ENCODE data around the gene TMEM89. TPM values are rescaled to one million over a fixed set of nuclear protein-coding genes. Genes with fewer than 3 reads are reported as not detected.

TMEM89 gene
- under 1 TPM in 1 of 2 donors, not detected in 1; 0.36 TPM for total RNA-seq

- Mint-ChIP-seq H3K9me3 (peaks cover 10 to 12% of the 10 kb centered on the region in 2 donors), H3K27ac (peak within 1 kb of the TSS in 1 of 2 donors; percentile 44), H3K36me3 (peaks cover 10 to 24% of the 10 kb centered on the region in 2 donors)
- no peak for DNase-seq (ENCODE audit: low spot score in 2 of 2)
- ATAC-seq: no peak
These were observed at the start of gene TMEM89 for GRCh38 chr3:48621461-48621869. Gene TMEM89 (minus strand): TSS chr3:48621769. CDS start chr3:48621756, 13 bp downstream.

- Mint-ChIP-seq H3K9me3 (peaks cover 0 to under 1% of the 10 kb centered on the region in 2 donors), H3K27ac (no peak overlapping the region), H3K36me3 (peaks cover 9 to 11% of the 10 kb centered on the region in 2 donors)
- no peak for ATAC-seq
- no peak for DNase-seq (ENCODE audit: low spot score in 2 of 2)
These were observed 43.4 kb upstream of the TMEM89 start for GRCh38 chr3:48664929-48665328.

GRCh38 chr3:48664313-48664644 is 42.7 kb upstream of the TMEM89 start:
- ATAC-seq (no peak), DNase-seq (ENCODE audit: low spot score in 2 of 2) (no peak)
- Mint-ChIP-seq H3K36me3 (peaks cover 11 to 13% of the 10 kb centered on the region in 2 donors), H3K27ac (peak overlapping the region in 1 of 2 donors; percentile 84), H3K9me3 (peaks cover 0 to 3% of the 10 kb centered on the region in 2 donors)

GRCh38 chr3:48663489-48664312 is 42.1 kb upstream of the TMEM89 start:
- Mint-ChIP-seq H3K36me3 (peaks cover 11 to 13% of the 10 kb centered on the region in 2 donors), H3K9me3 (peaks cover 0 to 3% of the 10 kb centered on the region in 2 donors), H3K27ac (peak overlapping the region; percentile 84 to 98)
- peak; percentile 92 to 96 for DNase-seq (ENCODE audit: low spot score in 2 of 2)
- peak; percentile 90 for ATAC-seq

GRCh38 chr3:48662753-48663488 is 41.4 kb upstream of the TMEM89 start, which contains the start of gene CELSR3:
Gene CELSR3 (minus strand): TSS chr3:48662886. CDS start chr3:48662634, 252 bp downstream.
- H3K9me3 Mint-ChIP-seq: peaks cover 0 to 3% of the 10 kb centered on the region in 2 donors
- H3K27ac Mint-ChIP-seq: peak within 1 kb of the TSS; percentile 84 to 98
- peak; percentile 10 to 41 for ATAC-seq
- peak in 1 of 2 donors; percentile 72 for DNase-seq (ENCODE audit: low spot score in 2 of 2)
- peaks cover 11 to 13% of the 10 kb centered on the region in 2 donors for H3K36me3 Mint-ChIP-seq

GRCh38 chr3:48662145-48662752 is 40.7 kb upstream of the TMEM89 start:
- no peak for DNase-seq (ENCODE audit: low spot score in 2 of 2)
- Mint-ChIP-seq H3K9me3 (peaks cover 0 to 3% of the 10 kb centered on the region in 2 donors), H3K27ac (peak overlapping the region in 1 of 2 donors; percentile 35), H3K36me3 (peaks cover 11 to 15% of the 10 kb centered on the region in 2 donors)
- ATAC-seq: no peak

- DNase-seq (ENCODE audit: low spot score in 2 of 2) (peak in 1 of 2 donors; percentile 89), ATAC-seq (no peak)
- peaks cover 0 to 3% of the 10 kb centered on the region in 2 donors for H3K9me3 Mint-ChIP-seq
- peak overlapping the region in 1 of 2 donors; percentile 35 for H3K27ac Mint-ChIP-seq
- peaks cover 11 to 22% of the 10 kb centered on the region in 2 donors for H3K36me3 Mint-ChIP-seq
These were observed 40.1 kb upstream of the TMEM89 start for GRCh38 chr3:48661501-48662144.

- no peak for ATAC-seq
- Mint-ChIP-seq H3K9me3 (peaks cover 0 to 3% of the 10 kb centered on the region in 2 donors), H3K27ac (no peak overlapping the region), H3K36me3 (peaks cover 11 to 23% of the 10 kb centered on the region in 2 donors)
- no peak for DNase-seq (ENCODE audit: low spot score in 2 of 2)
These were observed 39.3 kb upstream of the TMEM89 start for GRCh38 chr3:48660800-48661400.

GRCh38 chr3:48656841-48657281 is 35.3 kb upstream of the TMEM89 start:
- Mint-ChIP-seq H3K9me3 (peaks cover 0 to 3% of the 10 kb centered on the region in 2 donors), H3K36me3 (peaks cover 0 to 18% of the 10 kb centered on the region in 2 donors), H3K27ac (peak overlapping the region in 1 of 2 donors; percentile 88)
- ATAC-seq: peak; percentile 0 to 19
- peak; percentile 25 to 67 for DNase-seq (ENCODE audit: low spot score in 2 of 2)

- peaks cover 0 to 3% of the 10 kb centered on the region in 2 donors for H3K9me3 Mint-ChIP-seq
- DNase-seq (ENCODE audit: low spot score in 2 of 2) (peak; percentile 86 to 88), ATAC-seq (peak; percentile 80 to 83)
- H3K36me3 Mint-ChIP-seq: peaks cover 0 to 18% of the 10 kb centered on the region in 2 donors
- H3K27ac Mint-ChIP-seq: peak overlapping the region in 1 of 2 donors; percentile 88
These were observed 34.7 kb upstream of the TMEM89 start for GRCh38 chr3:48656061-48656840.

- peak overlapping the region; percentile 22 to 88 for H3K27ac Mint-ChIP-seq
- peaks cover 0 to 18% of the 10 kb centered on the region in 2 donors for H3K36me3 Mint-ChIP-seq
- peak; percentile 19 to 41 for ATAC-seq
- DNase-seq (ENCODE audit: low spot score in 2 of 2): peak in 1 of 2 donors; percentile 45
- H3K9me3 Mint-ChIP-seq: peaks cover 0 to 3% of the 10 kb centered on the region in 2 donors
These were observed 34.0 kb upstream of the TMEM89 start for GRCh38 chr3:48655606-48656005.

GRCh38 chr3:48655063-48655462 is 33.5 kb upstream of the TMEM89 start:
- Mint-ChIP-seq H3K27ac (peak overlapping the region; percentile 22 to 88), H3K9me3 (peaks cover 0 to 3% of the 10 kb centered on the region in 2 donors), H3K36me3 (peaks cover 0 to 15% of the 10 kb centered on the region in 2 donors)
- ATAC-seq (no peak), DNase-seq (ENCODE audit: low spot score in 2 of 2) (no peak)

- peaks cover 0 to 10% of the 10 kb centered on the region in 2 donors for H3K36me3 Mint-ChIP-seq
- no peak for ATAC-seq
These were observed 31.6 kb upstream of the TMEM89 start for GRCh38 chr3:48652923-48653715.

GRCh38 chr3:48651771-48652170 is 30.2 kb upstream of the TMEM89 start:
- Mint-ChIP-seq H3K27ac (no peak overlapping the region), H3K9me3 (no peaks in the 10 kb centered on the region), H3K36me3 (peaks cover 0 to 3% of the 10 kb centered on the region in 2 donors)
- DNase-seq (ENCODE audit: low spot score in 2 of 2): no peak
- ATAC-seq: no peak

More at GRCh38 chr3:48652923-48653715, 31.6 kb upstream of the TMEM89 start:
- no peaks in the 10 kb centered on the region for H3K9me3 Mint-ChIP-seq
- no peak for DNase-seq (ENCODE audit: low spot score in 2 of 2)
- no peak overlapping the region for H3K27ac Mint-ChIP-seq

Data from activated naive CD4-positive, alpha-beta T cell treated with anti-CD3 and anti-CD28 coated beads, Interleukin-2, amount 50 U/mL, for 72 hours (primary cell).